SK-N-MC (cell line): ENCODE measurements around the gene SPRYD3.

Source experiments
- EZH2 ChIP-seq: fragments of 200-600 bp; sonication (generic); IDR thresholded peaks from one replicate; pipeline ENCODE4 v1.6.1; 2017; ENCODE audit warnings: antibody characterized with exemption
- FOXP2 ChIP-seq: optimal IDR thresholded peaks from 2 replicates; pipeline ENCODE3; 2011; ENCODE audit warnings: mild to moderate bottlenecking, moderate library complexity; ENCODE audit not compliant: insufficient read depth; ENCODE audit errors: extremely low read length, control extremely low read depth
- POLR2AphosphoS5 ChIP-seq: IDR thresholded peaks from 2 replicates; pipeline ENCODE4 v1.6.1; 2012; ENCODE audit warnings: mild to moderate bottlenecking, low read depth, low read length, borderline replicate concordance

DNA sequence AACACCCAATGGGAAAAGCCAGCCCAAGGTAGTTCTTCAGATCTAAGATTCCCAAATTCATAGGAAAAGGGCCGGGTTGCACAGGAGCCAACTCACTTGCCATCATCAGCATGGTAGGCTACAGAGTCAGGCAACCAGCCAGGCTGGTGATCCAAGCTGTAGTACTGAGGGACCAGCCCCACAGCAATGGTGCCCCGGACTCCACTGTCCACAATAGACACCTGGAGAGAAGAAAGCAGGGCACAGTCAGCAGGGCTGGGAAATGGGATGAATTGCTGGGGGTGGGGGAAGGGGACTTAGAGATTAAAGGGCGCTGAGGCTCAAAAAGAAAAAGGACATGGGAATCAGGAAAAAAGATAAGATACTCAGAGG is 4.2 kb downstream of the SPRYD3 start:
- TF ChIP-seq POLR2AphosphoS5: no peak
- no peak for TF ChIP-seq EZH2
- no peak for TF ChIP-seq FOXP2
